NOMO-1 treated with DMSO at 0.1 percent for 48 hours (cell line): Measurements from ENCODE around the gene CCDC88C.
A peak's percentile ranks its signal among the peaks of the same experiment; 100 is the strongest.

ENCODE experiments used
- DNase-seq: peaks from one replicate; lab custom pipeline; 2025; ENCODE audit not compliant: unreplicated experiment; lab: John Stamatoyannopoulos, UW

The CCDC88C gene

DNA sequence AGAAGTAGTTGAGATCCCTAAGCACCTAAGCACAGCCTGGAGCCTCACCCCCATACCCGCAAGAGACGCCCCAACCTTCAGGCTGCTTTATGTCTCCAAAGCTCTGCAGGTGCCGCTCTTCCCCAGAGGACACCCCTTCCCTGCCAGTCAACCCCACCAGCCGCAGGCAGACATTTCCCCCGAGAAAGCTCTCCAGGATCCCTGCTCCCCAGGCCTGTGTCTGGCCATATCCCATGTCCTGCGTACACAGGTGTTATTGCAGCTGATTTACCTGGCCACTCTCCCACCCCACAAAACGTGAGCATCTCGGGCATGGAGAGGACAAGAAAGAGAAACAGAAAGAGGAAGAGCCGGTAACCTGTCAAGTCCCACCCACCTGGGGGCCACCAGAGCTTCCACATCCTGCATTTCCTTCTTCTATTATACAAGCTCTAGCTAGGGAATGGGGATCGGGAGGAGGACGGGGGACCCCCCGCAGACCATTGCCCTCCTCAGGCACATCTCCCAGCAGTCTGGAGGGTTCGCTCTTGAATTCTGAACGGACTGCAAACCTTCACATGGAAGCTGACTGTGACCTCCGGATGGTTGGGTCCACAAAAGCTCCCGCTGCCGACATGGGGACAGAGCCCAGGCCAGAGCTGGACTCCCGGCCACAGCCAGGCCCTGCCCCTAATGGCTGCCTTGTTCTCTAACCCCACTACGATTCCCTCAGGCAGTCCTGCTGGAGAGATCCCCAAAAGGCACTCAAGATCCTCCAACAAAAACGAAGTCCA is 17.6 kb downstream of the CCDC88C start:
- DNase-seq: peak; percentile 20

DNA sequence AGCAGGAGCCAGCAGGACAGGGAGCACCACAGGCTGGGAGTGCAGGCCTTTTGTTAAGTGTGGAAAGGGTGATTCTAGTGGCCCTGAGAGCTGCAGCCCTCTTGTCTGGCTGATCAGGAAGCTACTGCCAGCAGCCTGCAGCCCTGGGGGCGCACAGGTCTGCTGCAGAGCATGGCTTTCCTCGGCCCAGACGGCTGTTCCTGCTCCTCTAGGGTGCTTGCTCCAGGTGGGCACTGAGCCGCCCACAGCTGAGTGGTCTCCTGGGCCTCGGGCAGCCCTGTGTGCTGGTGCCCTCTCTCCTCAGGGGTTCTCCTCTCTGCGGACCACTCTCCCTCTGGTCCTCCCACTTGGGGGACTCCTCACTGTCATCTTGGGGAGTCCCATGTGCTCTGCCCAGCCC is 18.9 kb downstream of the CCDC88C start:
- no peak for DNase-seq

DNA sequence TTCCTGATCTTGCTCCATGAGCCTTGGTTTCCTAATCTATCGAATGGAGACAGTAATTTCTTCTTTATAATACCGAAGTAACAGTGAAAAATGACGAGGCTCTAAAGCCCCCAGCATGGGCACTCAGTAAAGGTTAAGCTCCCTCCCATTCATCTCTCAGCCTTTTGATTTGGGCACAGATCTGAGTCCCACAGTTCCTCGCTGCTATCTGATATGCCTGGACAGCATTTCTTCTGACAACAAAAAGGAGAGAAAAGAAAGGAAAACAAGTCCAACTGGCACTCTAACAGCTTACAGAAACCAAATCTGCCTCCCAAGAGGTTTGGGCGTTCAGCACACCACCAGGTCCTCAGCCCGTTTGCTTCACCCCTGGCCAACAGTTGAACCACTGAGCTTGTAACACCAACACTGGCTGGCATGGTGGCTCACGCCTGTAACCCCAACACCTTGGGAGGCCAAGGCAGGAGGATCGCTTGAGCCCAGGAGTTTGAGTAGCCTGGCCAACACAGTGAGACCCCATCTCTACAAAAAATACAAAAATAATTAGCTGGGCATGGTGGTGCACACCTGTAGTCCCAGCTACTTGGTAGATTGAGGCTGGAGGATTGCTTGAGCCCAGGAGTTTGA is 19.5 kb downstream of the CCDC88C start:
- DNase-seq: no peak

DNA sequence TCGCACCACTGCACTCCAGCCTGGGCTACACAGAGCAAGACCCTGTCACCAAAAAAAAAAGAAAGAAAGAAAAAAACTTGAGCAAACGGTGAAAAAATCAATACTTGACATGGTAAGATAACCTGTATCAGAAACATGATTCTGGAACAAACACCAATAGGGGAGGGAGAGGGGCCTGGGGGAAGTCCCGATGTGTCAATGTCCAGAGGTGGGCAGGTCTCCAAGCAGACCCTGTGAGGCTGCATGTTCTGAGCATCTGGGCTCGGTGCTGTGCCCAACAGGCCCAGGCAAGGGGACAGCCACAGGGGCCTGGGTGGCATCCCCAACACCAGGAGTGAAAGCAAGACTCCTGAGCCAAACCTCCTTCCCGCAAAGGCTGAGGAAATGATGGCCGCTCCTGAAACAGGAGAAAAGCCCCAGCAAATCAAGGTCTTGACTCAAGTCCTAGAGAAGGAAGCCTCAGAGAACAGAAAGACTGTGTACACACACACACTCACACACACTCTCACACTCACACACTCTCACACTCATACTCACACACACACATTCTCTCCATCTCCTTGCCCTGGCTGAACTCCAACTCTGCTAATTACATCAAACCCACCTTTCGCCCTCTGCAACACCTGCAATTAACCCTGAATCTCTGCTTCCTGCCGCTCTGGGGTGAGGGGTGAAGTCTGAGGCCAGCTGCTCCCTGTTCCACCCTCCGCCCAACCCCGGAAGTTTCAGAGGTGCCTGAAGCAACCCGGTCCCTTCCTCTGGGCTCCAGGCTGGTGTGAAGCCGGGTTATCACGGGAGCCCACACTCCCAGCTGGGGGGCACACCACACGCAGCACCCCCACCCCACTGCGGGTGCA is 20.4 kb downstream of the CCDC88C start:
- peak; percentile 36 for DNase-seq

DNA sequence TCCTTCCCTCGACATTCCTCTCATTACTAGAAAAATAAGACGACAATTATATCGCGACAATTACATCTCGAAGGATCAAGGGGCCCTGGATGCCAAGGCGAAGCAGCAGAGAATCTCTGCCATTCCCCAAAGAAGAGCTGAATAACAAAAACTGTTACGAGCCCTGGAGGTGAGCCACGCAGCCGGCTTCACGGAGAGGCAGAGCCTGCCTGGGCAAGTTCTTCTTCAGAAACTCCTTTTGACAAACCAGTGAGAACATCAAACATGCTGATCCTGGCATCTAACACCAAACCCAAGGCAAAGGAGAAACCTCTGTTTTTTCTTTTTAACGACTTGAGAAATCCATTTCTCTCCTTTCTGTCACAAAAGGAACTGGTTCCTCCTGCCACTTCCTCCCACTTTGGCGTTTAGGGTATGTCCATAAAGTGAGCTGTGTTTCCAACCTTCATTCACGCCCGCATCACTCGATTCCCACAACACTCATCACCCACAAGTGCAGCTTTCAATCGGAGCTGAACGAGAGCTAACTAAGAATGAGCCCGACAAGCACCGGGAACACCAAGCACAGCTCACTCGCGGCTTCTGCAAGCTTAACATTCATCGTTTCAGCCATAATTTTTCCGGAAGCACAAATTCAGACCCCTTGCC is 21.5 kb downstream of the CCDC88C start:
- DNase-seq: peak; percentile 62

DNA sequence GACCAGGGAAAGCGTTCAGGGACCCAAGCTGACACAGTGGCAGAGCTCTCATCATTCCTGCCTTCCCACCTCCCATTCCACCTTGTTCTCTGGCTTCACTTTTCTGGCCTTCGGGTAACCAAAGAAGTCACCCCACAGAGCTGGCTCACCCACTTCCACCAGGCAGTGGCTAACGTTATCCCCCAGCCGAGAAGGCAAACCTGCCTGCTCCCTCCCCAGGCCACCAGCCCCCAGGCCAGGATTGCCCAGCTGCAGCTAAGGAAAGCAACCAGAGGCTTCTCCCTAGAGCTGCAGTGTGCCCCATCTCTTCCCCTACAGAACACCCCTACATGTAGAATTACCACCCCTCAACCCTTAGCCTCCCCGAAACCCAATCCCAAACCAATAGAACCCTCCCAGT is 22.2 kb downstream of the CCDC88C start:
- no peak for DNase-seq

DNA sequence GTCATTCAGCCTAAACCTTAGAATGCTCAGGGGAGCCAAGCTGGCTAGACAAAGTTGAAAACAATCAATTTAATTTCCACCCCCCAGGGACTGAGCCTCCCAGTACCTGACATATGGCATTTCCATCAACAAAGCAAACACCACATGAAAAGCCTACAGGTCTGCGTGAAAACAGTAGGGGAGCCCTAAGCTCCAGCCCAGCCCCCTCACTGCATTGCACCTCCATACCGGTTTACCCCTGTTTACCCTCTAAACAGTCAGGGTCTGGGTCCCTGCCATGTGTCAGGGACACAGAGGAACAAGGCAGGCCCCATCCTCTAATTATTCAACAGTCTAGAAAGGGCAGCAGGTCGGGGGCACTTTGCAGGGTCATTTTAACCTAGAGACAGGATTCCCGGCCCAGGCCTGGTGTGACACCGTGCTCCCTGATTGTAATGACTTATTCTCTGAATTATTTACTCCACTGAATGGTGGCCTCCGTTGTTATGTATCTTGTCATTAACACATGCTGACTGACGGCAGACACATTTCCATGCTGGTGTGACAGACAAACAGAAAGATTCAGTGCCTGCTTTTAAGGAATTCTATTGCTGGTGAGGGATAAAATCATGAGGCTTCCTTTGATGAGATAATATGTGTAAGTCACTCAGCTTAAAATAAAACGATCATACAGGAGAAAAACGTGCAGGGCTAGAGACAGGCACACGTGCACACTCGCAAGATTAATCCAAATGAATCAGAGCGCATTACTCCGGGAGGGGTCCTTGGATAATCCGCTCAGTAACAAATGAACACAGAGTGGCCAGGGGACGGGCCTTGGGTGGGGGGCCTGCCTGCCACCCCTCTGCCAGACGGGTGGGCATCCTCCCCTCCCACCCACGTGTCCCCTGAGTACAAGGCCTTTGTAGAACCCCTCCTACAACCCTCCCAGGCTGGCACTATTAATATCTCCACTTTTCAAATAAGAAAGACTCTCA is 23.2 kb downstream of the CCDC88C start:
- no peak for DNase-seq

DNA sequence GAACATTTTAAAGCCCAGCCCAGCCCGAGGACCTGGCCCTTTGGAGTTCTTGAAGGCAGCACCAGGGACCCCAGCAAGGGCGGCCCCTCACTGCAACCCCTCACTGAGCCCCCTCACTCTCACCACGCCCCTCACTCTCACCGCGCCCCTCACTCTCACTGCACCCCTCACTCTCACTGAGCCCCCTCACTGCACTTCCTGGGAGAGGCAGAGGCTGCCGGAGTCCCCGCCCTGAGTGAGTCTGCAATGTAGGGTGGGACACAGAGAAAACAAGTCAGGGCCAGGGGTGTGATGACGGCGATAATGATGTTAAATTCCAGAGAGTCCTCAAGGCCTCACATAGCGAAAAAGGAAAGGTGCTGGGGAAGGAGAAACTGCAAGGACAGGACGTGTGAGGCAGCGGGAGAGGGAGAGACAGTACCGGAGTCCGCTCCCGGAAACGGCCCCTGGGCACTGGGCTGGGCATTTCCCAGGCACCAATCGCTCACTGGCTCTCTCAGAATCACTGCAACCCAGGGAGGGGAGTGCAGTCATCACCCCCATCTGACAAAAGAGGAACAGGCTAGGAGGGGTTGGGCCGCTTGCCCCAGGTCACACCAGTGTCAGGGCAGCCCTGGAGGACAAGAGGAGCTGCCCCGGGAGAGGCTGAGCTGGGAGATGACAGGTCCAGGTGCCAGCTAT is 24.9 kb downstream of the CCDC88C start:
- no peak for DNase-seq

DNA sequence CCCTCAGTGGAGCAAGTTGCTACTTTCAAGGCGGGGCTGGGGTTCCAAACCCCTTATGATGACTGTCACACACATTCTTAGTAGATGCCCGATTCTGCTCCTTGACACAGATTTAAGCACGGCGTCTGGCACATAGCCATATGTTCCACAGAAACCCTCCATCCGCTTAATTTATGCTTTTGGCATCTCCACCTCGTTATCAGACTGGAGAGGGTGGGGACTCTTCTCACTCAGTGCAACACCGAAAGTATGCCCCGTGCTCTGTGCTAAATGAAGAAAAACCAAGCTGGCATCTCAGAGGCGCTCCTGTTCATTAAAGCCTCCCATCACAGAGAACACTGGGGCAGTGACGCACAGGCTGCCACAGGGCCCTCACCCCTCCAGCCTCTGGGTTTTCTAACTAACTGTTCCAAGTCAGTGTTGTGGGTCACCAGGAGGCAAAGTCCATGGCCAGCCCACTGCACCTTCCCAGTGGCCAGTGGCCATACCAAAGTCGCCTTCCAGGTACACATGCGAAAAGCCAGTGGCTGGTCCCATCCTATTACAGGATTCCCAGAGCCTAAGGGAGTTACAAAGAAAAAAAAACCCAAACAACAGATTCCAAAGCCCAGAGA is 27.3 kb downstream of the CCDC88C start:
- DNase-seq: no peak

DNA sequence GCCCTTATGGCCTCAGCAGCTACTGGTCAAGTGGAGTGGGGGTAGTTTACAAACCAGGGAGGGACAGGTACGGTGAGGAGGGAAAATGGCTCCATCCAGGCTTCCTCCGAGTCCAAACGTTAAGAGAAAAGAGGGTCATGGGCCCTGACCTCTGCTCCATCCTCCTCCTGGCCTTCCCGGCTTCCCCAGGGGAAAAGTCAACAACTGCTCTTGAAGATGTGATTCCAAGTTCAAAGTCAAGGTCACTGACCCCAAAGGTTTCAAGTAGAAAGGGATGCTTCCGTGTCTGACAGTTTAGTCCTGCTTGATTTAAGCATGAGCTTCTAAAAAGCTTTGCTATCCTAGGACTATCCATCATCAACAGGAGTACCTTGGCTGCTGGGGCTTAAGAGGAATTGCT is 28.5 kb downstream of the CCDC88C start:
- no peak for DNase-seq

DNA sequence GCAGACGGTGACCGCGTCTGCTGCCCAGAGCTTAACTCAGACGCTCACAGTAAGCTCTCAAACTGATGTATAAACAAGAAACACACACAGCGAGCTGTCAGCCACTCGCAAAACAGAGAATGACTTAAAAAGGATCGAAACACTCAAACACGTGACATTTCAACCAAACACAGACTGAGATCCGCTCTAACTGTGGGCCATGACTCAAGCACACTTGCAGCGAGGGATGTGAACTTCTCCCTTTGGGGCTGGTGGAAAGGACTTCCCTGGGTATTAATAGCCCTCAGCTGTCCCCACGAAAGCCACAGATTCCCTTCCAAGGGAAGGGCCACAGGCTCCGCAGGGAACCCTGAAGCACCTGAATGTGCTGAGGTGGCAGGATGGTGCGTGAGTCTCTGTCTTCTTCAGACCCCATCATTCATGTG is 29.1 kb downstream of the CCDC88C start:
- peak; percentile 81 for DNase-seq

DNA sequence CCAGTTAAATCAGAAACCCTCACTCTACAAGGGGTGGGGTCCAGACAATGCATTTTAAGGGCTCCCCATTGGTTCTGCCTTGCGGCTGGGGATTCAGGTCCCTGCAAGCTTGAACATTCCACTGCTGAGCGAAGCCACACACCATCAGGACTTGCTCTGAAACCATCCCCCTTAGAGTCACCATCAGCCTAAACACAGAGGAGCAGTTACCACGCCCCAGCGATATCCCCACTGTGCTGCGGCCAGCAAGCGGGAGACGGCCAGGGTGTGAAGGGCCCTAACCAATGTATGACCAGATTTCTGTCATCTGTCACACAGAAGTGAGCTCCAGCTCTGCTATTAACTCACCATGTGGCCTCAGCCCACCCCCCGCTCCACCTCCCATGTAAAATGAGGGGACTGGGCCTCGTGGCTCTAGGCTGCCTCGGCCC is 29.7 kb downstream of the CCDC88C start:
- no peak for DNase-seq

DNA sequence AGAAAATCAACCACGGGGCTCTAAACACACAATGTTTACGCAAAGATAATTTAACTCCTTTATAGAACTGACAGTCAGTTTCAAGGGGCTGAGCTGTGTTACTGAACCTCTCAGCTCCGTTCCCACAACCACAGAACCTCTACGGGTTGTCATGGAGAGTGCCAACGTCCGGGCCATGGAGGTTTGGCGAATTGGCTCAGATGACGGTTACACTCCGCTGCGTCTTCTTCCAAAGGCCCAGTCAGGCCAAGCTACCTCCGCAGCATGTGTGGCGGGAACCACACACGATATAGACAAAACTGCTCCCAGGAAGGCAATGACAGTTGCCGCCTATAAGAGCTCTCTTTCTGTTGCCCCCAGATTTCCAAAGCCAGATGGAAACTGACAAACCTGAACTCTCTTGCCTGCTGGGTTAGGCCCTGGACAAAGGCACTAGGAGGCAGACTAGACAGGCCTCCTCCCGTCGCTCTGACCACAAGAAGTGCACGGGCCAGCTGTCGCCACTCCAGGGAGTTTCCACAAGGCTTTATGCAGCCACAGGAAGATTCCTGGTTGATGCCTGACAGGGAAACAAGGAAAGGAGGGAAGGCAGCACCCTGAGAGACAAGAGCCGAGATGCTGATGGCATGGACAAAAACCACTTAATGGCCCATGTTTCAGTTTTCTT is 30.3 kb downstream of the CCDC88C start:
- DNase-seq: no peak

DNA sequence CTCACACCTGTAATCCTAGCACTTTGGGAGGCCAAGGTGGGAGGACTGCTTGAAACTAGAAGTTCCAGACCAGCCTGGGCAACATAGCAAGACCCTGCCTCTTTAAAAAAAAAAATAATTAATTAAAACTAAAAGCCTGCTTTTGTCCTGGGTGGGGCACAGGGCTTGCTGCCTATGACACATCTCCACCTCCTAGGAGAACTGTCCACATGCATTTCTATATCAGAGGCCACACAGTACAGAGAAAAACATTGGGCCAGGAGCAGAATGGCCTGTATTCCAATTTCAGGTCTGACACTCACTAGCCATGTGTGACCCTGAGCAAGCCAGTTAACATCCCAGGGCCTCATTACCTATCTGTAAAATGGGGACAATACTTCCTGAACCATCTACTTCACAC is 31.9 kb downstream of the CCDC88C start:
- no peak for DNase-seq

DNA sequence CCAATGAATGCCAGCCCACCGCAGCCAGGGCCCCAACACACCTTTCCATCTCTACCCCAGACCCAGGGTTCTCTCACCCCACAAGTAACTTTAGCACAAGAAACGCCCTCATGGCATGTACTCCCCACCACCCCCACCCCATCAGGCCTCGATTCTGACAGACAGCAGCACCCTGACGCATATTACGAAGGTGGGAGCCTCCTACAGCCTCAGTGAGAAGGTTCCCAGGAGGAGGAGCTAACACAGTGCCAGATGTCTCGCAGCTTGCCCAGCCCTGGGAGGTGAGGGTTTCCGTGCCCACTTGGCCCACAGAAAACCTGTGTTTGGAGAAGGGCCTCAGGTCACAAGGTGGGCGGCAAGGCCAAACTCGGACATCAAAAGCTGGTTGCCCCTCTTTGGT is 32.4 kb downstream of the CCDC88C start:
- no peak for DNase-seq

DNA sequence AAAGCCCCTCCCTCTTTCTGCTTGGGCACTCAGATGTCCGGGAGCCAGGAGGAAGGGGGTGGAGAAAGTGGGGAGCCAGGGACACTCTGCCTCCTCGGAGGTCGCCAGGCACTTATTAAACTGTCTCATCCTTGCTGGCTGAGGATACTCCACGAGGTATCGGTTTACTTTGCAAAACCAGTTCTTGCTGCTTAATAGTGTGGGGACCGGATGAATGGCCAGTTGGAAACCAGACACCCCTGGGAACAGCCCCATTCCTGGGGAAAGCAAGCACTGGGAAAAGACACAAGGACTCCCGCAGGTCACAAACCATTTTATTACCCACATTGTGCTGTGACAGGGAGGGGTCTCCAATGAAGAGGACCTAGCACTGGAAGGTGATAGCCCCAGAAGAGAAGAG is 34.2 kb downstream of the CCDC88C start:
- no peak for DNase-seq

DNA sequence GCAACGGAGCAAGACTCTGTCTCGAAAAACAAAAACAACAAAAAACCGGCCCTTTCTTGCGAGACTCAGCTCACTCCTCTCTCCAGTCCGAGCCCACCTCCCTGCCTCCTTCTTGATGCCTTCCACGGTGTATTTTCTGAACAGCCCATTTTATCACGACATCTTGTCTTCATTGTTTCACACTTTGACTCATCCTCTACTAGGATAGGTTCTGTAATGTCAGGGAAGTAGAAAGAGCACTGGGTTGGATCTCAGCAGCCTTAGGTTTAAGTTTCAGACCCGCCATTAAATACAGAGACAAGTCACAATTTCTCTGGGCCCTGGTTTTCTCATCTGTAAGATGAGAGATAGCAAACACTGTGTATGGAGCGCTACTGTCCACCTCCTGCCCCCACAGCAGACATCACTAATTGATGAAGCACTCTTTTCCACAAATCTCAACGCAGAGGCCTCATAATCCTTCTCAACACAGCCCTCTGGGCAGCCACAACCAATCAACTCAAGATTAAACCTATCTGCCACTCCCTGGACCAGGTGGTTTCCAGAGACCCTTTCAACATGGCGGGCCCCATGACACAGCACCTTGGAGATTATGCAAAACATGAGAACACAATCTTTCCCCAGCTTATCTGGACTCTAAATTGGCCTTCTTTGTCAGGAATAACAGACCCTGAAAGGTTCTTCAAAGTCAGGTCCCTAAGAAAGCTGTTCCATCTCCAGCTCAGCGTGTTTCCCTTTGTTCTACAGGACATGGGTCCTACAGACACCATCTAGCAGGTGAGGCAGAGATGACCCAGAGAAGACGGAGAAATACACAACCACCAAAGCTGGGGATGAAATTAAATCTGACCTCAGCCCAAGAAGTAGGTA is 35.6 kb downstream of the CCDC88C start:
- DNase-seq: no peak
